NOMO-1 treated with dmso at 0.1 percent for 144 hours (cell line): ENCODE measurements around the gene ZNF692.
A peak's percentile ranks its signal among the peaks of the same experiment; 100 is the strongest.
"Not testable (repeated sequence)": the region's sequence is repeated elsewhere in the genome, so short reads cannot be mapped to it uniquely, and the experiment has no call there.

Experiments
- DNase-seq: peaks from one replicate; lab custom pipeline; 2025; ENCODE audit not compliant: unreplicated experiment; lab: John Stamatoyannopoulos, UW

ZNF692 gene

DNA sequence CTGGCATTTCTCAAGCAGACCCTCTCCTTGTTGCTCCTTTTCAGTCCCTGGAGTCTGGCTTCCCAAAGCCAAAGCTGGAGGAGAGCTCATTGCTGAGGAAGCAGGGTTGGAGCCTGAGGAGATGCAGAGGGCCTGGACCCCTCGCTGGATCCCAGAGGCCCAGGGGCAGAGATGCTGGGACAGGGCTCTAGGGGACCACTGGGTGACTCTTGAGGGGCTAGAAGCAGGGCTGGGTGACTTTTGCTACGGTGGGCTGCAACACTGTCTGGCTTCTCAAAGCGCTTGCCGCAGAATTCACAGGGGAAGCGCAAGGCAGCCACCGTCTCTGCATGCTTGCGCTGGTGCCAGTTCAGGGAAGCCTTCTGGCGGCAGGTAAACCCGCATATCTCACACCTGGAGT is 8.8 kb downstream of the ZNF692 start:
- no peak for DNase-seq

DNA sequence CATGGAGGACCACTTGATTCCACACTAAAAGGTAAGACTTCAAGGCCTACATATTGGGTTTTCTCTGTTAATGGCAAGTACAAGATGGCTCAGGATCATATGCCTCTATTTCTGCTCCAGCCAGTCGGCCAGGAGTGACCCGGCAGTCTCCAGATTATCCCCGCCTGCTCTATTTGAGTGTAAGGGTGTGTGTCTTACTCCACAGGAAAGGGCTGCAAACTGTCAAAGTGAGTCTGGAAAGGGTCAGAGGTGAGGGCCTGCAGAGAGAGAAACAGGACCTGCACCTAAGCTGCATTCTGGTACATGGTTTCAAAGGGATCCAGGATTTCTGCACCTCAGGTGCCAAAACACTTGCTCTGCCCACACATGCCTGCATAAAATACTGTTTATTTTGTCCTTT is 9.2 kb downstream of the ZNF692 start:
- DNase-seq, result no peak

DNA sequence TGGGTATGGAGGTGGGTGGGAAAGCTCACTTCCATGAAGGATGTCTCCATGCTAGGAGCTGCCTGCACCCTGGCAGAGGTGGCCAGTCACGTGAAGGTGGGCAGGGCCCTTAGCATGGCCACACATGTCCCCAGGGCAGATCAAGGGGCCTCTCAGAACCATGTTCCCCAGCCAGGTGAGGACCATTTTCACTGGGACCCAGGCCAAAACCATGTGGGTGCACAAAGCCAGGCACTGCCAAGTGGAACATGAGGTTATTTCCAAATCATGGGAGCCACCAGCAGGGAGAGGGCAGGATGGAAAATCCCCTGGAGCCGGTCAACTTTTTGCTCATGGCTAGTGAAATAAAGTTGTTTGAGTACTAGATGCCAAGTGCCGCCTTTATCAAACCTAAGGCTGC is 9.7 kb downstream of the ZNF692 start:
- DNase-seq, result no peak

DNA sequence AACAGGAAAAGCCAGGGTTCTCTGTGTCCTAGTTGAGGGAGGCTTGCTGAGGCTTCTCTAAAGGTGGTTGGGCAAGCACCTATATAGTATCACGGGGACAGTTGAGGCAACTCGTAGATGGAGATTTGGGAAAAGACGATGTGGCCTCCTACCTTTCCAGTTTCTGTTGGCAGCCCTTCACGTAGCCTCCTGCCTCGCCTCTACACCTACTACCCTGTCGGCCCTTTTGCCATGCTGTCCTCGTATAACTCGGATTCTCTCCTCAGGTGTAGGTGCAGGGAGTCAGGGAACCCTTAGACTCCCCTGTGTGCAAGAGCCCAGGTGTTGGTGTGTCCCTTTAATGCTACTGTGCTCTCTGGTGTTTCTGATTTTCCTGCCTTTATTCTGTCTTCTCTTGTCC is 10.3 kb downstream of the ZNF692 start:
- DNase-seq, result no peak

DNA sequence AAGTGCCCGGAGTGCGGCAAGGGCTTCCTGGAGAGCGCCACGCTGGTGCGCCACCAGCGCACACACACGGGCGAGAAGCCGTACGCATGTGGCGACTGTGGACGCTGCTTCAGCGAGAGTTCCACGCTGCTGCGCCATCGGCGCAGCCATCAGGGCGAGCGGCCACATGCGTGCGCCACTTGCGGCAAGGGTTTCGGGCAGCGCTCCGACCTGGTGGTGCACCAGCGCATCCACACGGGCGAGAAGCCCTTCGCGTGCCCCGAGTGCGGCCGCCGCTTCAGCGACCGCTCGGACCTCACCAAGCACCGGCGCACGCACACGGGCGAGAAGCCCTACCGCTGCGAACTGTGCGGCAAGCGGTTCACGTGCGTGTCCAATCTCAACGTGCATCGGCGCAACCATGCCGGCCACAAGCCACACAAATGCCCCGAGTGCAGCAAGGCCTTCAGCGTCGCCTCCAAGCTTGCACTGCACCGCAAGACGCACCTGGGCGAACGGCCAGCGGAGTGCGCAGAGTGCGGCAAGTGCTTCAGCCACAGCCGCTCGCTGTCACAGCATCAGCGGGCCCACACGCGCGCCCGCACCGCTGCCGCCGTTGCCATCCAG is 10.8 kb downstream of the ZNF692 start:
- DNase-seq, result no peak

DNA sequence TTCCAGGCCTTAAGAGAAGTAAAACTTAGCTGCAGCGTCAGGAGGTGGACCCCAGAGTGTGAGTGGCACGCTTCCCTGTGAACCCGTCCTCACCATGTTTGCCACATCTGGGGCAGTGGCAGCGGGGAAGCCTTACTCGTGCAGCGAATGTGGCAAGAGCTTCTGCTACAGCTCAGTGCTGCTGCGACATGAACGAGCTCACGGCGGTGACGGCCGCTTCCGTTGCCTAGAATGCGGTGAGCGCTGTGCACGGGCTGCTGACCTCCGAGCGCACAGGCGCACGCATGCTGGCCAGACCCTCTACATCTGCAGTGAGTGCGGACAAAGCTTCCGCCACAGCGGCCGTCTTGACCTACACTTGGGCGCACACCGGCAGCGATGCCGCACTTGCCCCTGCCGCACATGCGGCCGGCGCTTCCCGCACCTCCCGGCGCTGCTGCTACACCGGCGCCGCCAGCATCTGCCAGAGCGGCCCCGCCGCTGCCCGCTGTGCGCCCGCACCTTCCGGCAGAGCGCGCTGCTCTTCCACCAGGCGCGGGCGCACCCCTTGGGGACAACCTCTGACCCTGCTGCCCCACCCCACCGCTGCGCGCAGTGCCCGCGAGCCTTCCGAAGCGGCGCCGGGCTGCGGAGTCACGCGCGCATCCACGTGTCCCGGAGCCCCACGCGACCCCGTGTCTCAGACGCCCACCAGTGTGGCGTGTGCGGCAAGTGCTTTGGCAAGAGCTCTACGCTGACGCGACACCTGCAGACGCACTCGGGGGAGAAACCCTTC is 11.5 kb downstream of the ZNF692 start:
- no peak for DNase-seq

DNA sequence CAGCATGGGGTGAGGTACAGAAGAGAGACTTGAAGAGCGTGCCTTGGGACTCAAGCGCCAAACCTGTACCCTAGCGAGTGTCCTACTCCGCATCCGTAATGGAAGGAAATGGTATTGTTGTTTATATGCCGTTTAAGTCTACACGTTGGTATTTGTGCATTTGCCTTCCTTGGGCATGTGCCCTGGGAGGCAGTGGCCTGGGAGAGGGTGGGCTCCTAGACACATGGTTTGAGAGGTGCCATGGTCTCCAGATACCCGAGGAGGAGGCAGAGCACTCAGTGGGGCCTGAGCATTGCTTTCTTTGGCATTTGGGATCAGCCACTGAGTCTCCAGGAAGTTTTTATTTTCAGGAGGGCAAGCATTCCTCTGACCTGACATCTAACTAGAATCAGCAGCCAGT is 14.4 kb downstream of the ZNF692 start:
- DNase-seq, result no peak

DNA sequence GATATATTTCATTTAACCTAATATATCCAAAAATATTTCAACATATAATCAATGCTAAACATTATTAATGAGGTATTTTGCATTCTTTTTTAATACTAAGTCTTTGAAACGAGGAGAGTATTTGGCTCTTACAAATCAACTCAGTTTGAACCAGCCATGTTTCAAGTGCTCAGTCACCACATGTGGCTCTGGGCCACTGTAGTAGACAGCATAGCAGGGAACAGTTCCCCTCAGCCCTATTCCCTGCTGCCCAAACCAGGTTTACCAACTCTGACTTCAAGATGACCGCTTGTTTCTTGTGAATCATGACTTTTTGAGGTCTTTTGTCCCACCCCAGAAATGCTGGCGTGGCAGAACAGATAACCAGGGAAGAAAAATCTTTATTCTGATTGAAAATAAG is 15.2 kb downstream of the ZNF692 start:
- DNase-seq, result no peak

DNA sequence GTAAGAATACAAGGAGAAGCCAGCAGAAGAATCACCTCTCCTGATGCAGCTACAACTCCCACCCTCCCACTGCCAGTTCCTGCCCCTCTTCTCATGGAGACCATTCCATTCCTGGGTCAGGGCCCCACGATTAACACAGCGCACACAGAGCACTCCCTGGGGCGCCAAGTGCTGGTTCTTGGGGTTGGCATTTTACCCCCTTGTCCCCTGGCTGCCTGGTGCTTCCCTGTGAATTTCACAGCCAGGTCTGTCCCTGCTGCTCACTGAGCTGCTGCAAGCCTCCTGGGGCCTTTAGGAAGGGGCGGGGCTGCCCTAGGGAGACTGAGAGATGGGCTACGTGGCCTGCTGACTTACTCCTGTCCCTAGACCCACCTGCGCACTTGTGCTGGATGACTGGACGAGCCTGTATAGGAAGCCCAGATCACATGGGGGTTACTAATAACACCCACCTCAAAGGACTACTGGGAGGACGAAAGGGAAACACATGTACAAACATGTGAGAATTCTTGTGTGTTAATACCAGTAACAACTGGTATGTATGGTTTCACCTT is 16.0 kb downstream of the ZNF692 start:
- DNase-seq, result no peak

DNA sequence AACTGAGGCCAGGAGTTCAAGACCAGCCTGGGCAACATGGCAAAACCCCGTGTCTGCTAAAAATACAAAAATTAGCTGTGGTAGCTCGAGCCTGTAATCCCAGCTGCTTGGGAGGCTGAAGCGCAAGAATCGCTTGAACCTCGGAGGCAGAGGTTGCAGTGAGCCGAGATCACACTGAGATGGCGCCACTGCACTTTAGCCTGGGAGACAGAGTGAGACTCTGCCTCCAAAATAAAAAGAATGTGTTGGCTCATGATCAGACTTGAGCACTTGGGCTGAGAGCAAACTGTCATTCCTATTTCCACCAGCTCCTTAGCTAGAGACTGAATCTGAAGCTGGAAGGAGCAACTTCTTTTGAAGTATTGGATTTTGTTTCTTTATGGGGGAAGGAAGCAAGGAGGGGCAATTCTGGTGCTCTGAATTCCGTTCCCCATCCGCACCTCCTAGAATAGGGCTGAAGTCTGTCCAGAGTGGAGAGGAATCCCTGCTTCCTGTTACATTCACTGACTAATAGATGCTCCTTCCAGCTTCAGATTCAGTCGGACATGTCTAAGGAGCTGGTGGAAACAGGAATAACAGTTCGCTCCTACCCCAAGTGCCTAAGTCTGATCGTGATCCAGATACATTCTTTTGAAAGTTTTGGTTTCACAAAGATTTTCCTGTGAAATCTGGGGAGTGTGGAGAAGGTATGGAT is 17.0 kb downstream of the ZNF692 start:
- DNase-seq, result no peak

DNA sequence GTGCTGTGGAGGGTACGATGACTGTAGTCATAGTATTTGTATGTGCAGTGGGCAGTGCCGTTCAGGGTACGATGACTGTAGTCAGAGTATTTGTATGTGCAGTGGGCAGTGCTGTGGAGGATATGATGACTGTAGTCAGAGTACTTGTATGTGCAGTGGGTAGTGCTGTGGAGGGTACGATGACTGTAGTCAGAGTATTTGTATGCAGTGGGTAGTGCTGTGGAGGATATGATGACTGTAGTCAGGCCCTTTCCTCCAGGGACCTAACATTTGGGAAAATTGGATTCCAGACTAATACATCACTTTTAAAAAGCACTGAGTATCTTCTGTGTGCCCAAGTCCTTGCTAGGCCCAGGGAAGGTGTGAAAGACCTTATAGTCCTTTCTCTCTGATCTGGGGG is 17.9 kb downstream of the ZNF692 start:
- DNase-seq, result no peak

DNA sequence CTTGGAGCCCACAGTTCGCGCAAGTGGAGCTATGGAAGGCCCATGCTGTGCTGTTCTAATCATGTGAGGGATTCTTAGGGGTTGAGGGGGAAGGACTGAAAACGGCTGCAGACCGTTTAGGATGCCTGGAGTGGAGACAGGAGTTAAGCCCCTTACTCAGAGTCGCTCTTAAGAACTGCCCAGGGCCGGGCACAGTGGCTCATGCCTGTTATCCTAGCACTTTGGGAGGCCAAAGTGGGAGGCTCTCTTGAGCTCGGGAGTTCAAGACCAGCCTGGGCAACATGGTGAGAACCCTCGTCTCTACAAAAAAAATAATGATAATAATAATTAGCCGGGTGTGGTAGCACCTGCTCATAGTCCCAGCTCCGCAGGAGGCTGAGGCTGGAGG is 19.7 kb downstream of the ZNF692 start:
- DNase-seq, result no peak

DNA sequence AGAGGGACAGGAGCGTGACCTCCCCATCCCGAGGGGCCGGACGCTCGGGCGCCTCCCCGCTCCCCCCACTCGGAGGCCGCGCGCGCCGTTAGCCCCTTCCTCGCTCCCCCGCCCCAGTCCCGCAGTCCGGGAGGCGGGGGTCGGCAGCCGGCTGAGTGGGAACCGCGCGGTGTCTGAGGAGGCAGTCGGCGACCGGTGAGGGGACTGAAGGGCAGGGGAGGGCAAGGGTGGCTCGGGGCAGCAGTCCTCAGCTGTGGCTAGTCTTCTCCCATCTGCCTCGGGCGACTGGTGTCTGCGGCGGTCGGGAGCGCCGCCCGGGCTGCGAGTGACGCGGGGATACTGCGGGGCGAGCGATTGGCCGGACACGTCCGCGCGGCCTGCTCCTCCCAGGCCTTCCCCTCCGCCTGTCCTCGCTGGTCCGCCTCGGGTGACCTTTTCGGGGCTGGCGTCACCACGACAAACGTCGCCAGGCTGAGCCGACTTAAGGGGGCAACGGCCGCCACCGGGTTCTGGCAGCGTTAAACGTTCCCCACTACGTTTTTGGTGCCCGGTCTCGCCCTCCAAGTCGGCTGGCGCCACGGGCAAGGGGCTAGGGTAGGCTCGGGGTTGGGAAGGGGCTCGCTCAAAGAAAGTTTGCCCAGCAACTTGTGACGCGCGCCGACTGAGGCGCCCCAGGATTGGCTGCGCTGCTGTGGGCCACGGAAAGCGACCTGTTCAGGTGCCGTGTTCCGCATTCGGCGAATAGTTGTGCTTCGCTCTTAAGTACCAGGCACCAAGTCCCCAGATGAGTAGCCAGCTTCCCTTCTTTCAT is 20.3 kb downstream of the ZNF692 start:
- DNase-seq, result peak; percentile 81

DNA sequence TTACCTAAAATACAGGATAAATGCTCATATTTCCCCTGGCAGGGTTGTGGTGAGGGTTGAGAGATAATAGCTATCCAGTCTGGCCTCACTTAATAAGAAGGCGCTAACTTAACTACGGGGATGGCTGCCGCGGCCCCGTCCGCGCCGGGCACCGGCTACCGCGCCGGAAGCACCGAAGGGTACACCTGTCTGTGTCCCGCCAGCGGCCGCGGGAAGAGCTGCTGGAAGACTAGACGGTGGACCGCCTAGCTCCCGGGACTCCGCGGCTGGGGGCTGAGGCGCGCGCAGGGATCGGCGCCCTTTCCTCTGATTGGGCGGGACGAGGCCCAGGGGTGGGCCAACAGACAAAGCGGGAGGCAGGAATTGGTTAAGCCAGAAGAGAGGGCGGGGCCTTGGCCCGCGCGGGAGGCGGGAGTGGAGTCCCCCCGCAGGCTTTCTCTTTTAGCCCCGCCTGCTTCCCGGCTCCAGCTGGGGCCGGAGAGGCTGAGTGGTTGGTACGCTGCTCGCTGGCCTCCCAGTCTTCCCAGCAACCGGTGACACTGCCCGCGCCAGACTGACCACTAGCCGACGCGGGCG is 21.0 kb downstream of the ZNF692 start, which contains the start of gene ZNF672:
Gene ZNF672, plus strand, starts transcription at position 444 of the 576 bp plus-strand sequence. CDS start 9,051 bp downstream, outside the sequence.
- DNase-seq, result peak; percentile 97

DNA sequence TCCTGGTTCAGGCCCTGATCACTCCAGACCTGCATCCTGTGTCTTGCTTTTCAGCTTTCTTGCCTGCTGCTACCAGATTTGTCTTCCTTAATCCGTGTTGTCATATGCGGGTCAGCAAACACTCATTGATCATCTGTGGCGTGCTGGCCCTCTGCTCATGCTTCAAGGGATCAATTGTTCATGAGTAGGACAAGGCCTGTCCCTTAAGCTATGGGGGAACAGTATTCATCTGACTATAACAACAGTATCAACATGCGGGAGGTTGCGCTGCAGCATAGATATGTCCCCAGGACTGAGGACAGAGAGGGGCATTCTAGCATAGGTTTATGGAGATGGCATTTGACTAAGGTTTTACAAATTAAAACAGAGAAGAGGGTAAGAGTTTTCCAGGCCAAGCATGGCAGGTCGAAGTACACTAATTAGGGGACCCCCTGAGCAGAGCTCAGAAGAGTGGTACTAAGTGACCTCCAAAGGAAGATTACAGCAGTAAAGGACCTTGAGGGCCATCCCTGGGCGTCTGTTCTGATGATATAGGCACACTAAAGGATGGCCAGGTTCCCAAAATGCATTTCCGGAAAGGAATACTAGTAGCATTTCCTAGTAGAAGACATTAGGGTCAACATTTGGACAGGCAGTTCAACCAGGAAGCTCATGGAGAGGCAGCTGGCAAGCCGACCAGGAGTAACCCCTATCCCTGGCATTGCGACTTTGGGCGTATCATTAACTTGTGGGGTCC is 21.7 kb downstream of the ZNF692 start:
- no peak for DNase-seq

DNA sequence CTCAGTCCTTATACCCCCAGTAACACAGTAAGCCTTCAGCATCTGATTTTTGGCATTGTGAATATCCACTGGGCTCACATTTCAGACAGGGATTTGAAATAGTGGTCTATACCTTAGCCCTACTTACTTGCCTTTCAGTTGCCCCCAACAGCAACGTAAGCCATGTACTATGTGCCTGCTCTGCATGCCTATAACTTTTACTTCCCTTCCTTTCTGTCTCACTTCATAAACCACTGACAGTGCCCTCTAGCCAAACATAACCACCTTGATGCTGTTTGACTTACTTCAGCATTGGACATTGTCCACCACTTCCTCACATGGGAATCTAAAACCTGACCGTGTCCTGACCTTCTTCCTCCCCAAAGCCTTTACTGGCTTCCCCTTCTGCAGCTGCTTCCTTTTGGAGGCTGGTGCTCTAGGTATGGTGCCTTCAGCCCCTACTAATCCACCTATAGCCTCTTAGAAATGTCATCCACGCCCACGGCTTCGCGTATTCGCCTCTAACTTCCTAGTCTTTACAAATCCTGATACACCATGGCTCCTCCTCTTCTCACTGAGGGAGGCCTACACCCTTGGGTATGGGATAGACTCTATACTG is 24.4 kb downstream of the ZNF692 start:
- peak; percentile 30 for DNase-seq

DNA sequence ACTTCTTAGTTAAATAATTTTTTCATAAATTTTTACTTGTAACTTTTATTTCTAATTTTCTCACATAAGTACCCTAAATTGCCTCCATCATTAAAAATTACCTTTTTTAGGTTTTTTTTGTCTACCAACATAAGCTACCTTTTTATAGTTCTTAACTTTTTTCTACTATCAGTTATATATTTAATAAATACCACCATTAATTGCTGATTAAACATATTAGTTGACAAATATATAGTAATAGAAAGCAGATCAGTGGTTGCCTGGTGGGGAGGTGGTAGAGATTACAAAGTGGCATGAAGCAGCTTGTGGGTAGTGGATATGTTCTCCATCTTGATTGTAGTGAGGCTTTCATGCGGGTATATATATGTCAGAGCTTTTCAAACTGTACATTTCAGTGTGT is 27.0 kb downstream of the ZNF692 start:
- no peak for DNase-seq

DNA sequence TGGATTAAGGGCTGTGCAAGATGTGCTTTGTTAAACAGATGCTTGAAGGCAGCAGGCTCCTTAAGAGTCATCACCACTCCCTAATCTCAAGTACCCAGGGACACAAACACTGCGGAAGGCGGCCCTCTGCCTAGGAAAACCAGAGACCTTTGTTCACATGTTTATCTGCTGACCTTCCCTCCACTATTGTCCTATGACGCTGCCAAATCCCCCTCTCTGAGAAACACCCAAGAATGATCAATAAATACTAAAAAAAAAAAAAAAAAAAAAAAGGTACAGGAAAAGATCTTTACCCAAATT is 28.2 kb downstream of the ZNF692 start:
- not testable (repeated sequence) for DNase-seq

DNA sequence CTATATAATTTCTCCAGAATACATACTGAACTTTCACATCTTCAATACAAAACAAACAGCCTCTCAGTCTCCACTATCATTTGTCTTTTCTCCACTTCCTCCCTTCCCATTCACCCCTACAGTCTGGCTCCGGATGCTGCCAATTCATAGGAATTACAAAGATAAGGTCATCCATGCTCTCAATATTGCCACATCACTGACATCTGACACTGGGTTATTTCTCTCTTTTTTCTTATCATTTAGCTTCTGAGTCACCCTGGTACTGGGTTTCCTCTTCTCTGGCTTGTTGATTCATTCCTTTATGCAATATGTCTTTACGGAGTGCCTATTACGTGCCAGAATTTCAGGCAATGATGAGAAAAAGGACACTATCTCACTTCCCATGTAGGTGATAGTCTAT is 30.0 kb downstream of the ZNF692 start:
- DNase-seq, result peak; percentile 72
